HCT116 (cell line): Measurements from ENCODE around the gene ARMC3. TPM values are rescaled to one million over a fixed set of nuclear protein-coding genes. Genes with fewer than 3 reads are reported as not detected.

Experiments
- ATAC-seq: fragments of 200-7000 bp; cut with Tn5 transposase; 2 replicates; pipeline ENCODE4 v1.9.1; 2020; ENCODE audit warnings: mild to moderate bottlenecking, moderate library complexity
- BruUV-seq: library from RNA; stranded (reverse); fragments of 400-500 nt; replicated peaks from 2 replicates; lab custom pipeline; 2021; lab: Mats Ljungman, UMichigan
- CTCF ChIA-PET: fragments of 300-600 bp; sonication (Branson Sonifier 250); formaldehyde crosslinking; loops from one replicate; lab custom pipeline; 2021; ENCODE audit warnings: antibody characterized with exemption; lab: Charles Lee
- POLR2A ChIA-PET: fragments of 300-600, 350-600 bp; sonication (Branson Sonifier 250); formaldehyde crosslinking; loops from one replicate; lab custom pipeline; 2021; ENCODE audit warnings: antibody characterized with exemption; lab: Charles Lee
- RAD21 ChIA-PET, 2 experiments: fragments of 300-600 bp; sonication (Branson Sonifier 250); formaldehyde crosslinking; loops; one replicate each; lab custom pipeline; 2023; ENCODE audit warnings: low total read pairs in 2 of 2; ENCODE audit not compliant: uncharacterized antibody in 2 of 2, unreplicated experiment in 2 of 2, low non-redundant PET in 1 of 2; lab: Charles Lee
- DNase-seq: peaks from one replicate; pipeline ENCODE4 v3.0.0-alpha.2; 2010; ENCODE audit warnings: low read depth, low spot score
- H2AFZ ChIP-seq: fragments of 200-600 bp; shearing (Covaris generic), sonication (generic); 2 replicates; pipeline ENCODE4 v1.6.1; 2017; ENCODE audit warnings: low read depth, mixed run types, mixed read lengths, antibody characterized with exemption, low read length; ENCODE audit not compliant: poor library complexity, severe bottlenecking
- H3K27ac ChIP-seq: 2 replicates; pipeline ENCODE4 v1.5.1; 2012; ENCODE audit warnings: low read depth, low read length
- H3K27me3 ChIP-seq: fragments of 200-600 bp; sonication (generic); 2 replicates; pipeline ENCODE4 v1.6.1; 2016; ENCODE audit warnings: mixed run types, low read length, mixed read lengths; ENCODE audit not compliant: insufficient read depth
- H3K36me3 ChIP-seq, 2 experiments: fragments of 200-500 bp in 1 of 2; fragments of 200-600 bp in 1 of 2; sonication (Bioruptor generic) in 1 of 2; sonication (generic) in 1 of 2; 2 replicates each; pipeline versions ENCODE4 v1.5.1 to v1.6.1; 2014 to 2016; ENCODE audit warnings: low read length in 2 of 2, inconsistent platforms in 1 of 2, mixed read lengths in 1 of 2, mixed run types in 1 of 2; ENCODE audit not compliant: insufficient read depth in 2 of 2, control insufficient read depth in 1 of 2
- H3K4me1 ChIP-seq, 2 experiments: fragments of 200-600 bp in 1 of 2; sonication (generic) in 1 of 2; 2 replicates each; pipeline versions ENCODE4 v1.5.1 to v1.6.1; 2012 to 2017; ENCODE audit warnings: low read length in 2 of 2, inconsistent platforms in 1 of 2, mild to moderate bottlenecking in 1 of 2, mixed read lengths in 1 of 2, mixed run types in 1 of 2, moderate library complexity in 1 of 2; ENCODE audit not compliant: insufficient read depth in 2 of 2, control insufficient read depth in 1 of 2
- H3K4me2 ChIP-seq: fragments of 200-600 bp; sonication (generic); 2 replicates; pipeline ENCODE4 v1.6.1; 2017; ENCODE audit warnings: mixed run types, low read length, mixed read lengths
- H3K4me3 ChIP-seq, 2 experiments: fragments of 200-600 bp in 1 of 2; sonication (generic) in 1 of 2; replicated peaks in 1 of 2; 2 replicates each; pipeline ENCODE4 v1.5.1; 2011 to 2016; ENCODE audit warnings: low read length in 2 of 2, control low read depth in 1 of 2, low read depth in 1 of 2, mild to moderate bottlenecking in 1 of 2, mixed read lengths in 1 of 2, mixed run types in 1 of 2
- H3K79me2 ChIP-seq: fragments of 200-600 bp; sonication (generic); 2 replicates; pipeline ENCODE4 v1.6.1; 2017; ENCODE audit warnings: mild to moderate bottlenecking, mixed run types, low read length, moderate library complexity, mixed read lengths; ENCODE audit not compliant: insufficient read depth
- H3K9ac ChIP-seq: fragments of 200-600 bp; sonication (generic); 2 replicates; pipeline ENCODE4 v1.6.1; 2016; ENCODE audit warnings: low read length, mixed read lengths
- H3K9me2 ChIP-seq: fragments of 200-600 bp; sonication (generic), shearing (Covaris generic); 2 replicates; pipeline ENCODE4 v1.6.1; 2017; ENCODE audit warnings: mixed run types, mild to moderate bottlenecking, moderate library complexity; ENCODE audit not compliant: insufficient read depth
- H3K9me3 ChIP-seq, 2 experiments: fragments of 200-500 bp in 1 of 2; fragments of 200-600 bp in 1 of 2; sonication (Bioruptor generic) in 1 of 2; sonication (generic) in 1 of 2; 2 replicates each; pipeline ENCODE4 v1.6.1; 2014 to 2017; ENCODE audit warnings: low read length in 2 of 2, mixed read lengths in 2 of 2, inconsistent platforms in 1 of 2, low read depth in 1 of 2, mild to moderate bottlenecking in 1 of 2, mixed run types in 1 of 2, moderate library complexity in 1 of 2; ENCODE audit not compliant: control insufficient read depth in 1 of 2, insufficient read depth in 1 of 2
- H4K20me1 ChIP-seq: fragments of 200-600 bp; sonication (generic), shearing (Covaris generic); 2 replicates; pipeline ENCODE4 v1.6.1; 2017; ENCODE audit warnings: mixed run types, mild to moderate bottlenecking, moderate library complexity; ENCODE audit not compliant: insufficient read depth
- ATF3 ChIP-seq: IDR thresholded peaks from 2 replicates; pipeline ENCODE4 v1.6.1; 2012
- CBX3 ChIP-seq: IDR thresholded peaks from 2 replicates; pipeline ENCODE4 v1.6.1; 2012; ENCODE audit warnings: low read depth
- CTCF ChIP-seq, 3 experiments: fragments of 200-600 bp in 1 of 3; sonication (generic) in 1 of 3; IDR thresholded peaks in 2 of 3; conservative IDR thresholded peaks in 1 of 3; 2 replicates each; pipeline ENCODE4 v1.5.1; 2012 to 2017; ENCODE audit warnings: low read depth in 2 of 3, low read length in 2 of 3, antibody characterized with exemption in 1 of 3, borderline replicate concordance in 1 of 3, control low read depth in 1 of 3, mild to moderate bottlenecking in 1 of 3, mixed read lengths in 1 of 3, mixed run types in 1 of 3, moderate library complexity in 1 of 3; ENCODE audit not compliant: insufficient read depth in 1 of 3
- EGR1 ChIP-seq: IDR thresholded peaks from 2 replicates; pipeline ENCODE4 v1.6.1; 2012; ENCODE audit warnings: low read depth
- ELF1 ChIP-seq: IDR thresholded peaks from 2 replicates; pipeline ENCODE4 v1.6.1; 2012; ENCODE audit warnings: low read depth, borderline replicate concordance
- EZH2 ChIP-seq: fragments of 200-600 bp; sonication (generic); IDR thresholded peaks from 2 replicates; pipeline ENCODE4 v1.6.1; 2017; ENCODE audit warnings: antibody characterized with exemption, mixed run types
- EZH2phosphoT487 ChIP-seq: fragments of 200-600 bp; IDR thresholded peaks from 2 replicates; pipeline ENCODE4 v1.6.1; 2018; ENCODE audit warnings: antibody characterized with exemption, borderline replicate concordance
- FOSL1 ChIP-seq: IDR thresholded peaks from 2 replicates; pipeline ENCODE4 v1.6.1; 2012; ENCODE audit warnings: low read depth
- JUND ChIP-seq: IDR thresholded peaks from 2 replicates; pipeline ENCODE4 v1.6.1; 2012
- MAX ChIP-seq: IDR thresholded peaks from 2 replicates; pipeline ENCODE4 v1.6.1; 2012
- POLR2A ChIP-seq: IDR thresholded peaks from 2 replicates; pipeline ENCODE4 v1.7.0; 2011; ENCODE audit warnings: borderline replicate concordance; ENCODE audit not compliant: insufficient read depth, insufficient read length; ENCODE audit errors: extremely low read depth
- POLR2AphosphoS5 ChIP-seq: IDR thresholded peaks from 2 replicates; pipeline ENCODE4 v1.6.1; 2011; ENCODE audit warnings: mild to moderate bottlenecking, low read depth, low read length, moderate library complexity
- RAD21 ChIP-seq: IDR thresholded peaks from 2 replicates; pipeline ENCODE4 v1.6.1; 2012; ENCODE audit warnings: low read depth, mild to moderate bottlenecking
- SP1 ChIP-seq: IDR thresholded peaks from 2 replicates; pipeline ENCODE4 v1.6.1; 2012; ENCODE audit warnings: low read depth
- SRF ChIP-seq: IDR thresholded peaks from 2 replicates; pipeline ENCODE4 v1.6.1; 2012; ENCODE audit warnings: low read depth
- TCF7L2 ChIP-seq: IDR thresholded peaks from 2 replicates; pipeline ENCODE4 v1.7.0; 2011; ENCODE audit warnings: borderline replicate concordance, inconsistent platforms; ENCODE audit not compliant: insufficient read depth, insufficient read length; ENCODE audit errors: extremely low read depth
- YY1 ChIP-seq: IDR thresholded peaks from 2 replicates; pipeline ENCODE4 v1.6.1; 2011; ENCODE audit warnings: low read length, low read depth, moderate library complexity, mild to moderate bottlenecking; ENCODE audit not compliant: insufficient replicate concordance; ENCODE audit errors: extremely low read depth
- ZFX ChIP-seq: fragments of 450-650 bp; IDR thresholded peaks from 2 replicates; pipeline ENCODE4 v1.6.1; 2017
- ZNF274 ChIP-seq: fragments of 200-500 bp; sonication (Bioruptor generic); IDR thresholded peaks from 2 replicates; pipeline ENCODE4 v1.6.1; 2014; ENCODE audit warnings: mild to moderate bottlenecking, low read depth, low read length, inconsistent platforms
- intact Hi-C: fragments of 100-400 bp; cut with micrococcal nuclease; formaldehyde crosslinking; loops from 2 replicates; pipeline ENCODE4 v1.10.0; 2022
- total RNA-seq: library from RNA; stranded (reverse); gene quantifications from one replicate; pipeline ENCODE4 v1.2.1, GENCODE V29; 2021; ENCODE audit not compliant: unreplicated experiment
- TF ChIP-seq, protein P1 (sequence below): IDR thresholded peaks from 2 replicates; pipeline ENCODE4 v1.6.1; 2011; ENCODE audit warnings: mild to moderate bottlenecking, low read length, moderate library complexity; ENCODE audit not compliant: insufficient replicate concordance; ENCODE audit errors: extremely low read depth

ARMC3 gene
- total RNA-seq, 1 experiment from 2014 or later = 2.6 TPM

GRCh38 chr10:22894714-22895113, 33.1 kb upstream of the ARMC3 start (continued):
- TF ChIP-seq ZNF274 (no peak), TCF7L2 (no peak), CBX3 (no peak), SP1 (no peak), JUND (no peak), ZFX (no peak), SRF (no peak)
- TF ChIP-seq, all 23 proteins: peak for 0

GRCh38 chr10:22895252-22895651, 32.6 kb upstream of the ARMC3 start:
- H3K9me2 ChIP-seq = no peaks in the 10 kb centered on the region
- no peaks in the 10 kb centered on the region for H3K36me3 ChIP-seq
- no peak overlapping the region for H3K9ac ChIP-seq
- H3K79me2 ChIP-seq = no peaks in the 10 kb centered on the region
- H3K27ac ChIP-seq = no peak overlapping the region
- no TSS peak for BruUV-seq
- no peaks in the 10 kb centered on the region for H3K4me1 ChIP-seq
- no peak for TF ChIP-seq SP1
- TF ChIP-seq POLR2A = no peak
- no peak for TF ChIP-seq CTCF (IDR thresholded peaks at IDR 0.05 in 2 of 3, conservative IDR thresholded peaks at IDR 0.05 in 1 of 3; ENCODE audit: borderline replicate concordance in 1 of 3, insufficient read depth in 1 of 3, low read depth in 2 of 3, low read length in 2 of 3)
- TF ChIP-seq FOSL1 = no peak
- TF ChIP-seq EZH2 = no peak
- no peak for TF ChIP-seq YY1
- TF ChIP-seq JUND = no peak
- no peak for TF ChIP-seq POLR2AphosphoS5
- TF ChIP-seq ELF1 = no peak
- TF ChIP-seq EZH2phosphoT487 = no peak
- no peak for TF ChIP-seq EGR1
- TF ChIP-seq CBX3 = no peak
- TF ChIP-seq, protein P1, sequence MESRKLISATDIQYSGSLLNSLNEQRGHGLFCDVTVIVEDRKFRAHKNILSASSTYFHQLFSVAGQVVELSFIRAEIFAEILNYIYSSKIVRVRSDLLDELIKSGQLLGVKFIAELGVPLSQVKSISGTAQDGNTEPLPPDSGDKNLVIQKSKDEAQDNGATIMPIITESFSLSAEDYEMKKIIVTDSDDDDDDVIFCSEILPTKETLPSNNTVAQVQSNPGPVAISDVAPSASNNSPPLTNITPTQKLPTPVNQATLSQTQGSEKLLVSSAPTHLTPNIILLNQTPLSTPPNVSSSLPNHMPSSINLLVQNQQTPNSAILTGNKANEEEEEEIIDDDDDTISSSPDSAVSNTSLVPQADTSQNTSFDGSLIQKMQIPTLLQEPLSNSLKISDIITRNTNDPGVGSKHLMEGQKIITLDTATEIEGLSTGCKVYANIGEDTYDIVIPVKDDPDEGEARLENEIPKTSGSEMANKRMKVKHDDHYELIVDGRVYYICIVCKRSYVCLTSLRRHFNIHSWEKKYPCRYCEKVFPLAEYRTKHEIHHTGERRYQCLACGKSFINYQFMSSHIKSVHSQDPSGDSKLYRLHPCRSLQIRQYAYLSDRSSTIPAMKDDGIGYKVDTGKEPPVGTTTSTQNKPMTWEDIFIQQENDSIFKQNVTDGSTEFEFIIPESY = no peak
- no peak for TF ChIP-seq TCF7L2
- no peak for TF ChIP-seq MAX
- no peak for TF ChIP-seq RAD21
- TF ChIP-seq ATF3 = no peak
- TF ChIP-seq ZNF274 = no peak
- TF ChIP-seq ZFX = no peak
- no peak for DNase-seq
- H4K20me1 ChIP-seq = no peaks in the 10 kb centered on the region
- RAD21 ChIA-PET = no interaction called here
- H3K9me3 ChIP-seq = peaks cover 0 to 4% of the 10 kb centered on the region in 2 experiments; a peak in 1 of 4 replicates
- no peak overlapping the region for H2AFZ ChIP-seq
- H3K4me2 ChIP-seq = no peak overlapping the region
- H3K4me3 ChIP-seq = no peak overlapping the region
- ATAC-seq = no peak
- H3K27me3 ChIP-seq = no peaks in the 10 kb centered on the region
- CTCF ChIA-PET = no interaction called here
- intact Hi-C loops = no loop called here
- POLR2A ChIA-PET = no interaction called here
